NCI-H1694 (cell line): ENCODE measurements around the gene IL2RA.
"Not testable (repeated sequence)": the region's sequence is repeated elsewhere in the genome, so short reads cannot be mapped to it uniquely, and the experiment has no call there.

Source experiments
- DNase-seq: peaks from one replicate; lab custom pipeline; 2025; lab: John Stamatoyannopoulos, UW

The IL2RA gene

DNA sequence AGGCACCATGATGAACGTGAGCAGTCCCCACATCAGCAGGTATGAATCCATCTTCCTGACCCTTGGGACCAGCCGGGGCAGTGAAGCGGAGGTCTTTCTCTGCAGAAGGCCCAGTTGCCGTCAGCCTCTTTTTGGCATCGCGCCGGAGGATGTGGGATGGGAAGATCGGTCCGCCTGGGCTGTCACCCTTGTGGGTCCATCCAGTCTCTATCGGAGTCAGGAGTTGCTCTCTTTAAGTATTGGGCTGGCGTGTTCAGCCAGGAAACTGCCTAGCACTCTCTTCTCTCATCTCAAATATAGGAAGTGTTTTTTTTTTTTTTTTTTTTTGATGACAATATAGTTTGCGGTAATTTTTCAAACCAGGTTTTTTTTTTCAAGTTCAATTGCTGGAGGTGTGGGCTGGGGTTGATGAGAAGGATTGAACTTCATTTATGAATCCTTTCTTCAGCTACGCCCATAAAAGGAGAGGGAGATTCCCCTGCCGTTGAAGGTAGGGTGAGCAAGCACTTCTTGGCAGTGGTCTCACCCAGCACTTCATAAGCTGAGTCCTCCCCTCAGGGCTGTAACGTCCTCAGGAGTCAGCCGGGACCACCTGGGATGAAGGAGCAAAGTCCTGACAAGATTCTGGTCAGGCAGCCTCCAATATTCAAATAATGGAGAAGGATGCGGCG lies at the start of gene IL2RA:
Gene IL2RA, minus strand, starts transcription at position 267 of the 671 bp plus-strand sequence. Its CDS starts 216 bp downstream, at position 51.
- no peak for DNase-seq

DNA sequence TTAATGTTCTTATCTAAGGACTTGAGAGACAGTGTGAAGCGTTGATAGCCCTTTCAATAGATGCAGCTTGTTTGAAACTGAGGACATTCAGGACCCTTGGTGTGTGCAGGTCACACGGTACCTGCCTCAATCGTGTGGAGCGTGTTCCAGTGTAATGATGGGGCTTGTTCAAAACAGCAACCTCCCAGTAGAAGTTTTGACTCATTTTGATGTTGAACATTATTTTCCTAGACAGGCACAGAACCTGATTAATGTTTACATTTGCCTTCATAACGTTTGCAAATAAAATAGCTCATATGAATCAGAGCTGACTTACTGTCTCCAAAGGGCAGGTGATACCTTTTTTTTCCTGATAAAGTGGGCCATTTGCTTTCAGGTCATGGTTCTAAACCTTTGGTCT lies 48.0 kb upstream of the IL2RA start:
- DNase-seq = no peak

- DNase-seq = no peak
Observed at GRCh38 chr10:6109444-6109775, 47.2 kb upstream of the IL2RA start.

- peak; percentile 47 for DNase-seq
Observed at GRCh38 chr10:6108631-6109443, 46.7 kb upstream of the IL2RA start.

DNA sequence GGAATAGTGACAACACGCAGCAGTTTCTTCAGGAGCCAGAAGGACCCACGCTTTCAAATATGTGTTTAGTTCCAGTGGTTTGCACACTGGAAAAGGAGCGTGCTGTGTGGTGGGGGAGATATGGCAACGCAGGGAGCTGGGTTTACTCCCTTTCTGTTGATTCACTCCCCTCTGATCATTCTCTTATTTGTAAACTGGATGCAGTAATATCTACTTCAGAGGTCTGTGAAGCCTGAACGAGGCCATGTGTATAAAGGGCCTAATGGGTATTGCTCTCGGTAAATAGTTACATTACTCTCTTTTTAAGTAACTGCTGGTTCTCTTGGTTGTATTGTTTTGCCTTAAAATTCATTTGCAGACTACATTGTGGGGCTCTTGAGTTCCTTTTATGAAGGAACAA lies 45.9 kb upstream of the IL2RA start:
- no peak for DNase-seq

DNA sequence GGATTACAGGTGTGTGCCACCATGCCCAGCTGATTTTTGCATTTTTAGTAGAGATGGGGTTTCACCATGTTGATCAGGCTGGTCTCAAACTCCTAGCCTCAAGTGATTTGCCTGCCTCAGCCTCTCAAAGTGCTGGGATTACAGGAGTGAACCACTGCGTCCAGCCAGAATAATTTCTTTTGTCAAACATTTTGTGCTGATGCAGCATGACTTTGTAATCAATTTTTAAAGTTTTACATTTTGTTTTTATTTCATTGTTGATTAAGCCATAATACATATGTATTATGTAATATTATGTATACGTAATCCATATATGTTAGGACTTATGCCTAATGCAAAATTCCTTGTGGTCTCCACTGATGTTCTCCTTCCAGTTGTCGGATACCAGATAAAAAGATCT lies 45.4 kb upstream of the IL2RA start:
- DNase-seq = not testable (repeated sequence)

GRCh38 chr10:6103591-6103990 lies 41.4 kb upstream of the IL2RA start:
- DNase-seq = no peak

GRCh38 chr10:6102128-6102527 lies 40.0 kb upstream of the IL2RA start:
- DNase-seq = no peak

DNA sequence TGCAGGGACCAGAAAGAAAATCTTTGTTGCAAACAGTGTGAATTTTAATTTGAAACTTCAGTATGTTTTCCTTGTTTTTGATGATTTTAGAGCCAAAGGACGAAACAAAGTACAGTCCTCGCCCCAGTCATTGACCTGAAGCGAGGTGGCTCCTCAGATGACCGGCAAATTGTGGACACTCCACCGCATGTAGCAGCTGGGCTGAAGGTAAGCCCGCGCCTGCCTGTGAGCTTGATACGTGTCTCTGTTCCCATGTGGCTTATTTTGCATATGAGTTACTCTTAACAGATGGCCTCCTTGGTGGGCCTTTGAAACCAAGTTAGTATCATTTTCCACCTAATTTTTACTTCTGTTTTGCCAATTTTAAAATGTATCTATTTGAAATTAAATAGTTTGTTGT lies 39.0 kb upstream of the IL2RA start:
- DNase-seq = no peak

DNA sequence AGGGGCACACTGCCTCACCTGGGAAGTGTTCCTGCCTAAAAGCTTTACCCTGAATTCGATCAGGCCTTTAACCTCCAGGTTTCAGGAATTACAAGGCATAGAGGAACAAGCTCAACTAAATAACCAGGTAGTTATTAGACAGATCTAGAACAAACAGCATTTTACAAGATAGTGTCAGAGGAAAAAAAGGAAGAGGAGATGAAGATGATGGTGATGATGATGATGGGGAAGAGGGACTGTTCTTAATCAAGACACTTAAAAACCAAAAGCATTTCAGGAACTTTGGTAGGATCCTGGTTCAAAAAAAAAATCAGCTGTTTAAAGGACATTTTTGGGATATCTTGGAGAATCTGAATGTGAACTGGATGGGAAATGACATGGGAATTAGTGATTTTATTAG lies 38.2 kb upstream of the IL2RA start:
- no peak for DNase-seq

DNA sequence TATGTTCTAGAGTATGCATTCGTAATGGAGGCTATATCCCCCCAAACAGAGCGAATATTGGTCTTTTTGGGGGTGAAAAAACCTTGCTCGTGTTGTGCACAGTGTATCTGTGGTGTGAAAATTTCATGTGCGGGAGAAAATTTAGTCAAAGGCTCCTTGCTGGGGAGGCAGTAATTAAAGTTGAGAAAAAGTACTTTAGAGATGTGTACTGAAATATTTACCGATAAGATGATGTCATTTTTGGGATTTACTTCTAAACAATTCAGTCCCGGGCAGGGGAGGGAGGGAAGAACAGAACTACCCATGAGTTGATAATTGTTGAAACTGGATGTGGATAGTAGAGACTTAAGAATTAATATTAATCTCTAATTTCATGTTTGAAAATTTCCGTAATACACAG lies 36.0 kb upstream of the IL2RA start:
- no peak for DNase-seq

DNA sequence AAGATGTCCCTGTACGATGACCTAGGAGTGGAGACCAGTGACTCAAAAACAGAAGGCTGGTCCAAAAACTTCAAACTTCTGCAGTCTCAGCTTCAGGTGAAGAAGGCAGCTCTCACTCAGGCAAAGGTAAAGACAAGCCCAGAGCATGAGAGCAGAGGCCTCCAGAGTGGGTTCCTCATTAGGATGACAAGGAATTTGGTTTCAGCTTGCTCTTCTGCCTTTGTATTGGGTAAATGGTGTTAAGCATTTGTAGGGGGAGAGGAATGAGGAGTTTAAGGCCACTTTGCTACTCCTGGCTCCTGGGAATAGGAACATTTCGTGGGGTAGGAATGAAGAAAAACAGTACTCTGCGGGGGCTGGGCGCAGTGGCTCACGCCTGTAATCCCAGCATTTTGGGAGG lies 34.9 kb upstream of the IL2RA start:
- DNase-seq = no peak

GRCh38 chr10:6095810-6096570 lies 33.8 kb upstream of the IL2RA start:
- no peak for DNase-seq

GRCh38 chr10:6092731-6093130 lies 30.6 kb upstream of the IL2RA start:
- no peak for DNase-seq

GRCh38 chr10:6091630-6092029 lies 29.5 kb upstream of the IL2RA start:
- DNase-seq = no peak

GRCh38 chr10:6089334-6090219 lies 27.4 kb upstream of the IL2RA start:
- no peak for DNase-seq

- peak; percentile 84 for DNase-seq
Observed at GRCh38 chr10:6088721-6089333, 26.7 kb upstream of the IL2RA start, which contains the start of gene RBM17. TSS of gene RBM17 (plus strand) at chr10:6089034. CDS start at chr10:6097066, 8,032 bp downstream.

DNA sequence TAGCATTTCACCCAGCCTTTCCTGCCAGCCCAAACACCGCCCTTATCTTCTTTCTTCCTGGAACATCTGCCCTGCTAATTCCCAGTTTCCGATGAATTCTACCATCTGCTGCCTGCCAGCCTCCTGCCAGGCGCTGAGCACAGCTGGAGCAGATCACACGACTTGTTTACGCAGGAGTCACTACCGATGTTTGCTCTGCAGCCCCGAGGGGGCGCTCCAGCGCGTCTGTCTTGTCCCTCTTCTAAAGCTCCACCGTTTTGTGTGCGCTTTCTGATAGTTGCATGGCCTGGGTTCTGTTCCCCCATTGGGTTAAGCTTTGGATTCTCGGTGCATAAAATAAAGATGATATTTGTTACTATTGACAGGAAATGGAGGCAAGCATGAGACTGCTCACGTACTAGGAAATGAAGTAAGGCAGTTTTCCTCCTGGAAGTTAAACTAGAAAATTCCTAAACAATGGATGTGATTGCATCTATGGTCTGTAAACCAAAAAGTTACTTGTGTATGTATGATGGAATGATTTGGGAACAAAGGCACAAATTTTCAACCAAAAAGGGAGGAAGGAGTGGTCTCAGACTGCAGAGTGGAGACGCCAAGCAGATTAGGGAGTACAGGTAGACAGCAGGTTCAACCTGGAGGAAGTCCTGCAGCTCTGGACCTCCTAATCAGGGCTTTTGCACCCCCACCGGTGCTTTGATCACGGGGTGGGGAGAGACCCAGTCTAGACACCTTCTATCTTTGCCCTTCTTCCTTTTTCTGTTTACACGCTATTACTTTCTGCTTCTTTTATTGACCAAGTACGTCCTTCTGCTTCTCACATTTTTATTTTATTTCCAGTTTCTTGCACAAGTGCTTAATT lies 24.4 kb upstream of the IL2RA start:
- peak; percentile 91 for DNase-seq

DNA sequence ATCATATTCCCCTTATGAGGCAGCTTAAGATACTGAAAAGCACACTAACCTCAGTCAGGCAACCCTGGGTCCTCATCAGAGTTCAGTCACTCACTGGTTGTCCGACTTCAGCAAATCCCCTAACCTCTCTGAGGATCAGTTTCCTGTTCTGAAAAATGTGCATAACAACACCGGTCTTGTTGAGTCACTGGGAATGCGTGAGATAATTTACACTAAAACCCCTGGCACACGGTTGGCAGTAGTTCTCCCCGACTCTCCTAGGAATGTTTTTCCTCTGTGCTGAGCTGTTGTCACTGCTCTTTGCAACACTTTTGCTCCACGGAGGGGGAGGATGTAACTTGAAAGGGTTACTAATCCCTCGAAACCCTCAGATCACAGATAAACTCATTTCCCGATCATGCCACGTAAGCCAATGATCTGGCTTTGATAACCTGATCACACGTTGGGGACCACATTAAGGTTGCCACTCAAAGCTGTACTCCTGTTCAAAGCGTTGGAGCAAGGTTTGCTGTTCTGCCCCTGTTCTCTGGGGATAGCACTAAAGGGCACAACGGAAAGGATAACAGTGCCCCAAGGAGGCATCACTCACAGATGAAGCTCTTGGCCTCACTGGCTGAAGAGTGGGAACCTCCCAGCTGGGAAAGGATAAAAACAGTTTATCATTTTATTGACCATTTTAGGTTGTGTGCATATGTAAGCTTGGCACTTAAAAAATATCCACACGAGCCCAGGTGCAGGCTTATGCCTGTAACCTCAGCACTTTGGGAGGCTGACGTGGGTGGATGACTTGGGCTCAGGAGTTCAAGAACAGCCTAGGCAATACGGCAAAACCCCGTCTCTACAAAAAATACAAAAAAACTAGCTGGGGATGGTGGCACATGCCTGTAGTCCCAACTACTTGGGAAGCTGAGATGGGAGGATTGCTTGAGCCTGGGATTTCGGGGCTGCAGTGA lies 21.6 kb upstream of the IL2RA start:
- no peak for DNase-seq
